CD4-positive, alpha-beta T cell (primary cell): ENCODE measurements around the gene ERCC5. TPM values are rescaled to one million over a fixed set of nuclear protein-coding genes. Genes with fewer than 3 reads are reported as not detected.

Source experiments
- ATAC-seq: fragments of 200-7000 bp; cut with Tn5 transposase; one replicate; pipeline ENCODE4 v1.10.0; 2022; ENCODE audit warnings: mild to moderate bottlenecking; ENCODE audit not compliant: poor library complexity
- CTCF ChIA-PET: fragments of 350-600 bp; sonication (Branson Sonifier 250); formaldehyde crosslinking; loops from one replicate; lab custom pipeline; 2021; ENCODE audit warnings: antibody characterized with exemption, inconsistent platforms; lab: Charles Lee
- POLR2A ChIA-PET: fragments of 350-600 bp; sonication (Branson Sonifier 250); formaldehyde crosslinking; loops from one replicate; lab custom pipeline; 2021; ENCODE audit warnings: antibody characterized with exemption, inconsistent platforms; lab: Charles Lee
- DNase-seq, 14 experiments: peaks; one replicate each; pipeline ENCODE4 v3.0.0-alpha.2; 2013 to 2020; ENCODE audit warnings: mixed read lengths in 2 of 14
- H3K27ac ChIP-seq, 2 donors: one replicate each; pipeline versions ENCODE4 v1.5.1 to v1.7.0; 2013; ENCODE audit warnings: low read length in 2 of 2, low read depth in 1 of 2, mild to moderate bottlenecking in 1 of 2
- H3K27me3 ChIP-seq, 2 experiments: 1 replicate in 1 of 2; 2 replicates in 1 of 2; pipeline versions ENCODE4 v1.6.1 to v1.7.0; 2013; ENCODE audit warnings: low read length in 2 of 2, control low read depth in 1 of 2, mild to moderate bottlenecking in 1 of 2, moderate library complexity in 1 of 2; ENCODE audit not compliant: insufficient read depth in 2 of 2, control insufficient read depth in 1 of 2
- H3K36me3 ChIP-seq: one replicate; pipeline ENCODE4 v1.6.1; 2013; ENCODE audit warnings: low read length, control low read depth; ENCODE audit not compliant: insufficient read depth
- H3K4me1 ChIP-seq: one replicate; pipeline ENCODE4 v1.6.1; 2013; ENCODE audit warnings: low read length, control low read depth; ENCODE audit not compliant: insufficient read depth
- H3K4me3 ChIP-seq: one replicate; pipeline ENCODE4 v1.5.1; 2013; ENCODE audit warnings: mild to moderate bottlenecking, low read length, moderate library complexity
- H3K9me3 ChIP-seq, 2 experiments: 1 replicate in 1 of 2; 2 replicates in 1 of 2; pipeline versions ENCODE4 v1.6.1 to v1.7.0; 2013; ENCODE audit warnings: low read length in 2 of 2, mild to moderate bottlenecking in 2 of 2, control low read depth in 1 of 2, moderate library complexity in 1 of 2; ENCODE audit not compliant: control insufficient read depth in 1 of 2, insufficient read depth in 1 of 2
- H3K27ac Mint-ChIP-seq: one replicate; pipeline ENCODE4 v1.8.0; 2020; ENCODE audit warnings: mixed read lengths
- H3K27me3 Mint-ChIP-seq: one replicate; pipeline ENCODE4 v1.8.0; 2021; ENCODE audit warnings: mixed read lengths
- H3K36me3 Mint-ChIP-seq: one replicate; pipeline ENCODE4 v1.8.0; 2021; ENCODE audit warnings: low read depth, mixed read lengths
- H3K4me1 Mint-ChIP-seq: one replicate; pipeline ENCODE4 v1.8.0; 2021; ENCODE audit warnings: low read depth, mixed read lengths
- H3K4me3 Mint-ChIP-seq: one replicate; pipeline ENCODE4 v1.8.0; 2020; ENCODE audit warnings: mild to moderate bottlenecking, mixed read lengths
- H3K9me3 Mint-ChIP-seq: one replicate; pipeline ENCODE4 v1.8.0; 2020; ENCODE audit warnings: mixed read lengths
- CTCF ChIP-seq: fragments of 200-600 bp; IDR thresholded peaks from one replicate; pipeline ENCODE4 v1.8.0; 2022; ENCODE audit warnings: antibody characterized with exemption, mild to moderate bottlenecking
- intact Hi-C, 2 experiments: fragments of 100-400 bp; cut with DNase I in 1 of 2; cut with micrococcal nuclease in 1 of 2; formaldehyde crosslinking; loops; one replicate each; pipeline versions ENCODE4 v1.15.1 to v1.9.0; 2023 to 2025; cut with DNase I, micrococcal nuclease
- total RNA-seq, 174 experiments: library from RNA in 2 of 174; stranded (reverse) in 2 of 174; gene quantifications; one replicate each; pipeline ENCODE4 v1.2.3 and lab custom pipeline; 2021 to 2026

The ERCC5 gene
- total RNA-seq, 2 experiments from 2014 or later = 129 to 136 TPM

DNA sequence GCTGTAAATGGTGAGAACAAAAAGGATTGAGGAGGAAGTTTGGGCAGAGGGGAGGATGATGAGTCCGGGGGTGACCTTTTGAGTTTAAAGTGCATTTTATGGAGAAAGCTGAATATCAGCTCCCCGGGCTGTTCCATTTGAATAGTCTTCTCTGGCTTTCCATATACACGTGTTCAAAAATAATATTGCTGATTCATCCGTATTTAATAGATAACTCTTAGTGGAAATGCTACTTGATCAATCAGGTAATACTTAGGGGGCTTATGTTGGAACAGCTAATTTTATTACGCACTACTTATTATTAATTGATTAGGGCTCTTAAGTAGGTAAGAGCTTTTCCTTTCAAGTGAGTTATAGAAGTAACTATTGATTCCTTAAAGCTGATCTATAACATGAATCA lies 76.4 kb downstream of the ERCC5 start:
- Mint-ChIP-seq H3K4me3 (no peak overlapping the region), H3K27ac (no peak overlapping the region), H3K36me3 (no peaks in the 10 kb centered on the region), H3K27me3 (peaks cover 63% of the 10 kb centered on the region), H3K4me1 (no peaks in the 10 kb centered on the region), H3K9me3 (peaks cover 4% of the 10 kb centered on the region)
- ChIA-PET POLR2A (no interaction called here), CTCF (no interaction called here)
- TF ChIP-seq CTCF = no peak
- H3K4me1 ChIP-seq = no peaks in the 10 kb centered on the region
- H3K27me3 ChIP-seq = peaks cover 0 to 7% of the 10 kb centered on the region in 2 experiments
- no peaks in the 10 kb centered on the region for H3K36me3 ChIP-seq
- no peak overlapping the region for H3K4me3 ChIP-seq
- H3K9me3 ChIP-seq = no peaks in the 10 kb centered on the region
- H3K27ac ChIP-seq = no peak overlapping the region
- no peak for ATAC-seq
- intact Hi-C loops = no loop called here
- DNase-seq = no peak

Other genes starting within 250 kb of the ERCC5 start
- 100 to 1,000 TPM; 146 to 147 TPM for gene TPP2, start 249.0 kb upstream of the ERCC5 start, total RNA-seq
- gene METTL21C, start 151.0 kb upstream of the ERCC5 start, total RNA-seq = not detected
- 1 to 10 TPM; 4.6 to 6.3 TPM for gene TEX30, start 72.2 kb upstream of the ERCC5 start, total RNA-seq
- gene POGLUT2, start 47.1 kb upstream of the ERCC5 start, total RNA-seq = not detected
- gene BIVM, start 46.9 kb upstream of the ERCC5 start, total RNA-seq = 1 to 10 TPM; 3.4 to 4.3 TPM
- gene SLC10A2, start 220.4 kb downstream of the ERCC5 start, total RNA-seq = not detected